Naive thymus-derived CD4-positive, alpha-beta T cell (primary cell): ENCODE results near the gene GALNT4. TPM values are rescaled to one million over a fixed set of nuclear protein-coding genes. Genes with fewer than 3 reads are reported as not detected.

Experiments used
- ATAC-seq: fragments of 150-1000 bp; cut with Tn5 transposase; 2 replicates; pipeline ENCODE4 v1.10.0; 2021; ENCODE audit warnings: mild to moderate bottlenecking, moderate library complexity
- CTCF ChIA-PET: fragments of 350-600 bp; sonication (Branson Sonifier 250); formaldehyde crosslinking; loops from one replicate; lab custom pipeline; 2021; ENCODE audit warnings: antibody characterized with exemption; lab: Charles Lee
- POLR2A ChIA-PET: fragments of 350-600 bp; sonication (Branson Sonifier 250); formaldehyde crosslinking; loops from one replicate; lab custom pipeline; 2021; ENCODE audit warnings: antibody characterized with exemption, inconsistent platforms; lab: Charles Lee
- DNase-seq, 9 donors: peaks; one replicate each; pipeline versions ENCODE4 v3.0.0 to v3.0.0-alpha.2; 2020 to 2022; ENCODE audit warnings: mixed read lengths in 1 of 9
- H3K27ac ChIP-seq: one replicate; pipeline ENCODE4 v1.7.0; 2013; ENCODE audit warnings: mild to moderate bottlenecking, low read depth, low read length, moderate library complexity
- H3K27me3 ChIP-seq, 2 donors: one replicate each; pipeline ENCODE4 v1.7.0; 2013; ENCODE audit warnings: low read length in 2 of 2, mild to moderate bottlenecking in 2 of 2, moderate library complexity in 2 of 2; ENCODE audit not compliant: control insufficient read depth in 2 of 2, insufficient read depth in 2 of 2
- H3K36me3 ChIP-seq, 3 experiments: 1 replicate in 2 of 3; 2 replicates in 1 of 3; pipeline ENCODE4 v1.7.0; 2013; ENCODE audit warnings: low read length in 3 of 3, mild to moderate bottlenecking in 3 of 3, moderate library complexity in 1 of 3; ENCODE audit not compliant: insufficient read depth in 3 of 3, control insufficient read depth in 2 of 3
- H3K4me1 ChIP-seq, 2 donors: one replicate each; pipeline ENCODE4 v1.7.0; 2013; ENCODE audit warnings: low read length in 2 of 2, mild to moderate bottlenecking in 2 of 2, moderate library complexity in 1 of 2; ENCODE audit not compliant: control insufficient read depth in 2 of 2, insufficient read depth in 2 of 2
- H3K4me3 ChIP-seq: 2 replicates; pipeline ENCODE4 v1.7.0; 2013; ENCODE audit warnings: mild to moderate bottlenecking, low read length
- H3K9me3 ChIP-seq, 3 experiments: 1 replicate in 2 of 3; 2 replicates in 1 of 3; pipeline ENCODE4 v1.7.0; 2013; ENCODE audit warnings: low read length in 3 of 3; ENCODE audit not compliant: control insufficient read depth in 2 of 3
- H3K27ac Mint-ChIP-seq, 9 donors: one replicate each; pipeline ENCODE4 v1.8.0; 2020 to 2022; ENCODE audit warnings: mixed read lengths in 9 of 9, mild to moderate bottlenecking in 8 of 9, moderate library complexity in 5 of 9, inconsistent platforms in 2 of 9
- H3K27me3 Mint-ChIP-seq, 5 donors: one replicate each; pipeline ENCODE4 v1.8.0; 2021 to 2022; ENCODE audit warnings: mixed read lengths in 5 of 5, mild to moderate bottlenecking in 1 of 5
- H3K36me3 Mint-ChIP-seq, 5 donors: one replicate each; pipeline ENCODE4 v1.8.0; 2020 to 2022; ENCODE audit warnings: mixed read lengths in 5 of 5, mild to moderate bottlenecking in 3 of 5, inconsistent platforms in 1 of 5
- H3K4me1 Mint-ChIP-seq, 7 donors: one replicate each; pipeline ENCODE4 v1.8.0; 2020 to 2022; ENCODE audit warnings: mixed read lengths in 7 of 7, mild to moderate bottlenecking in 3 of 7, inconsistent platforms in 1 of 7
- H3K4me3 Mint-ChIP-seq, 10 donors: one replicate each; pipeline ENCODE4 v1.8.0; 2020 to 2022; ENCODE audit warnings: mild to moderate bottlenecking in 10 of 10, mixed read lengths in 10 of 10, moderate library complexity in 6 of 10, inconsistent platforms in 2 of 10
- H3K9me3 Mint-ChIP-seq, 11 donors: one replicate each; pipeline ENCODE4 v1.8.0; 2020 to 2022; ENCODE audit warnings: mixed read lengths in 11 of 11, mild to moderate bottlenecking in 4 of 11, inconsistent platforms in 1 of 11, moderate library complexity in 1 of 11
- intact Hi-C, 2 donors: fragments of 100-400 bp; cut with micrococcal nuclease; formaldehyde crosslinking; loops; one replicate each; pipeline ENCODE4 v1.15.1; 2023
- polyA plus RNA-seq, 2 donors: library from polyadenylated mRNA; unstranded; fragments of 300-500 nt; fragmentation: Illumina TruSeq; gene quantifications; one replicate each; pipeline ENCODE4 v1.2.3, GENCODE V29; 2021
- total RNA-seq, 6 experiments: library from RNA in 5 of 6; stranded (reverse) in 5 of 6; gene quantifications; 1 replicate in 5 of 6; 2 replicates in 1 of 6; pipeline ENCODE4 v1.2.3 and lab custom pipeline; 2021 to 2026

Gene GALNT4
- total and polyA plus RNA-seq, 7 experiments from 2014 or later: 2.5 to 14.5 (median 6.7) TPM

- Mint-ChIP-seq H3K36me3 (peaks cover 0 to 1% (median 0%) of the 10 kb centered on the region in 5 donors), H3K4me3 (no peak overlapping the region), H3K27ac (no peak overlapping the region), H3K27me3 (no peaks in the 10 kb centered on the region), H3K4me1 (peaks cover 5 to 10% (median 6%) of the 10 kb centered on the region in 7 donors), H3K9me3 (peaks cover 0 to 4% (median 0%) of the 10 kb centered on the region in 11 donors)
- Histone ChIP-seq H3K27me3 (no peaks in the 10 kb centered on the region), H3K4me3 (no peak overlapping the region), H3K27ac (no peak overlapping the region), H3K4me1 (no peaks in the 10 kb centered on the region), H3K36me3 (no peaks in the 10 kb centered on the region), H3K9me3 (no peaks in the 10 kb centered on the region)
- CTCF ChIA-PET: interaction anchor here (0.6 to 1.9 kb wide), 3 partner anchors 8 to 563 kb away, joined by 3 to 8 read pairs (median 3); no protein-coding TSS in a partner anchor
- POLR2A ChIA-PET: no interaction called here
- no peak for ATAC-seq
- intact Hi-C loops: loop anchor here (5.0 to 10.0 kb wide), 8 partner anchors 168 to 1785 kb away; partner anchors contain the start of genes ATP2B1 (in 2 of the 2) and CCER1 (in 1 of the 2)
- DNase-seq: no peak
Measured at GRCh38 chr12:89539426-89540223, 15.0 kb upstream of the GALNT4 start.

DNA sequence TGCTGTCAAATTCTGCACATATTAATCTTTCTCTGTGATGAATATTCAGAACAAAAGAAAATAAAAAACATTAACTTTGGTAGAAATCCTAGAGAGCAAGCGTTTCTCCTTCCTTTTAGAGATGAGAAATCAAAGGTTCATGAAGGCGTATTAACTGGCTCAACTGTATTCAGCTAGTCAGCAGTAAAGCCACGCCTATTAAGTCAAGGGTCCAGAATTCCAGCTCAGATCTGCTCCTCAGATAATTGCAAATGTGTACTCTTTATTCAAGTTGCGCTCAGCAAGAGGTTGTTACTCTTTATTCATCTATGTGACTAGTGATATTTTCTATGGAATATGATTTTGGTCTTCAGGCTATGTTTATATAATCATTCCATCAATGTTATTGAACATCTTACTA, 14.3 kb upstream of the GALNT4 start:
- Histone ChIP-seq H3K36me3 (no peaks in the 10 kb centered on the region), H3K4me1 (no peaks in the 10 kb centered on the region), H3K9me3 (no peaks in the 10 kb centered on the region), H3K27ac (no peak overlapping the region), H3K27me3 (no peaks in the 10 kb centered on the region), H3K4me3 (no peak overlapping the region)
- intact Hi-C loops: no loop called here
- Mint-ChIP-seq H3K4me1 (peaks cover 5 to 10% (median 6%) of the 10 kb centered on the region in 7 donors), H3K9me3 (peaks cover 0 to 4% (median 0%) of the 10 kb centered on the region in 11 donors), H3K27ac (no peak overlapping the region), H3K27me3 (no peaks in the 10 kb centered on the region), H3K4me3 (no peak overlapping the region), H3K36me3 (peaks cover 0 to 5% (median 0%) of the 10 kb centered on the region in 5 donors)
- CTCF ChIA-PET: interaction anchor here (0.6 to 1.9 kb wide), 5 partner anchors 8 to 566 kb away, joined by 3 to 8 read pairs (median 3); no protein-coding TSS in a partner anchor
- ATAC-seq: no peak
- DNase-seq: no peak
- POLR2A ChIA-PET: no interaction called here

- DNase-seq: no peak
- Histone ChIP-seq H3K27me3 (no peaks in the 10 kb centered on the region), H3K4me1 (no peaks in the 10 kb centered on the region), H3K36me3 (no peaks in the 10 kb centered on the region), H3K4me3 (no peak overlapping the region), H3K9me3 (no peaks in the 10 kb centered on the region), H3K27ac (no peak overlapping the region)
- ATAC-seq: no peak
- Mint-ChIP-seq H3K27me3 (no peaks in the 10 kb centered on the region), H3K9me3 (peaks cover 0 to 4% (median 0%) of the 10 kb centered on the region in 11 donors), H3K27ac (no peak overlapping the region), H3K4me3 (no peak overlapping the region), H3K36me3 (peaks cover 0 to 5% (median 0%) of the 10 kb centered on the region in 5 donors), H3K4me1 (peaks cover 0 to 4% (median 0%) of the 10 kb centered on the region in 7 donors)
- CTCF ChIA-PET: no interaction called here
- POLR2A ChIA-PET: no interaction called here
- intact Hi-C loops: no loop called here
Measured at GRCh38 chr12:89537389-89537788, 12.8 kb upstream of the GALNT4 start.

- intact Hi-C loops: loop anchor here (1.0 to 10.0 kb wide), 9 partner anchors 59 to 1418 kb away; no protein-coding TSS in a partner anchor
- H3K36me3 Mint-ChIP-seq: peaks cover 0 to 5% (median 4%) of the 10 kb centered on the region in 5 donors
- ChIA-PET CTCF (interaction anchor here (0.7 to 3.2 kb wide), 10 partner anchors 9 to 515 kb away, joined by 3 to 15 read pairs (median 6); no protein-coding TSS in a partner anchor), POLR2A (no interaction called here)
- ATAC-seq (peak; percentile 58), DNase-seq (peak in 7 of 9 donors; percentile 30 to 62 (median 52))
- H3K4me1 ChIP-seq: peaks cover 5 to 6% of the 10 kb centered on the region in 2 donors
- peaks cover 0 to 13% (median 0%) of the 10 kb centered on the region in 3 experiments for H3K36me3 ChIP-seq
- no peaks in the 10 kb centered on the region for H3K27me3 ChIP-seq
- H3K4me3 ChIP-seq: no peak overlapping the region
- H3K27me3 Mint-ChIP-seq: no peaks in the 10 kb centered on the region
- no peaks in the 10 kb centered on the region for H3K9me3 Mint-ChIP-seq
- H3K27ac ChIP-seq: no peak overlapping the region
- no peak overlapping the region for H3K4me3 Mint-ChIP-seq
- H3K4me1 Mint-ChIP-seq: peaks cover 4 to 28% (median 16%) of the 10 kb centered on the region in 7 donors
- no peaks in the 10 kb centered on the region for H3K9me3 ChIP-seq
- peak overlapping the region in 4 of 9 donors; percentile 7 to 71 (median 47) for H3K27ac Mint-ChIP-seq
Measured at GRCh38 chr12:89529738-89530137, 5.1 kb upstream of the GALNT4 start.

DNA sequence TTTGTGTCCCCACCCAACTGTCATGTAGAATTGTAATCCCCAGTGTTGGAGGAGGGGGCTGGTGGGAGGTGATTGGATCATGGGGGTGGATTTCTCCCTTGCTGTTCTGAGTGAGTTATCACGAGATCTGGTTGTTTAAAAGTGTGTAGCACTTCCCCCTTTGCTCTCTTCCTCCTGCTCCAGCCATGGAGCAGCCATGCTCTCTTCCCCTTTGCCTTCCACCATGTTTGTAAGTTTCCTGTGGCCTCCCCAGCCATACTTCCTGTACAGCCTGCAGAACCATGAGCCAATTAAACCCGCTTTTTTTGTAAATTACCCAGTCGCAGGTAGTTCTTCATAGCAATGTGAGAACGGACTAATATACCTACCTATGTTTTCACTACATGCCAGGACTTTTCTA, 3.8 kb upstream of the GALNT4 start:
- DNase-seq: no peak
- no peaks in the 10 kb centered on the region for H3K9me3 ChIP-seq
- POLR2A ChIA-PET: no interaction called here
- no peak for ATAC-seq
- no peaks in the 10 kb centered on the region for H3K27me3 ChIP-seq
- H3K27me3 Mint-ChIP-seq: no peaks in the 10 kb centered on the region
- H3K4me1 Mint-ChIP-seq: peaks cover 11 to 38% (median 28%) of the 10 kb centered on the region in 7 donors
- H3K27ac Mint-ChIP-seq: peak overlapping the region in 2 of 9 donors; percentile 37 to 83
- intact Hi-C loops: loop anchor here (5.0 to 10.0 kb wide), 3 partner anchors 301 to 1414 kb away; no protein-coding TSS in a partner anchor
- H3K4me3 Mint-ChIP-seq: peak overlapping the region in 1 of 10 donors; percentile 13
- peaks cover 0 to 11% (median 6%) of the 10 kb centered on the region in 5 donors for H3K36me3 Mint-ChIP-seq
- peaks cover 0 to 13% (median 0%) of the 10 kb centered on the region in 3 experiments for H3K36me3 ChIP-seq
- H3K27ac ChIP-seq: no peak overlapping the region
- H3K9me3 Mint-ChIP-seq: no peaks in the 10 kb centered on the region
- peaks cover 12 to 13% of the 10 kb centered on the region in 2 donors for H3K4me1 ChIP-seq
- CTCF ChIA-PET: interaction anchor here (0.6 to 3.2 kb wide), 5 partner anchors 58 to 550 kb away, joined by 3 to 15 read pairs (median 4); no protein-coding TSS in a partner anchor
- no peak overlapping the region for H3K4me3 ChIP-seq
